ENCODE results near the gene NOS1AP. TPM values are rescaled to one million over a fixed set of nuclear protein-coding genes. Genes with fewer than 3 reads are reported as not detected.

NOS1AP gene
- total RNA-seq, 1 experiment from 2014 or later = 5.3 TPM

DNA sequence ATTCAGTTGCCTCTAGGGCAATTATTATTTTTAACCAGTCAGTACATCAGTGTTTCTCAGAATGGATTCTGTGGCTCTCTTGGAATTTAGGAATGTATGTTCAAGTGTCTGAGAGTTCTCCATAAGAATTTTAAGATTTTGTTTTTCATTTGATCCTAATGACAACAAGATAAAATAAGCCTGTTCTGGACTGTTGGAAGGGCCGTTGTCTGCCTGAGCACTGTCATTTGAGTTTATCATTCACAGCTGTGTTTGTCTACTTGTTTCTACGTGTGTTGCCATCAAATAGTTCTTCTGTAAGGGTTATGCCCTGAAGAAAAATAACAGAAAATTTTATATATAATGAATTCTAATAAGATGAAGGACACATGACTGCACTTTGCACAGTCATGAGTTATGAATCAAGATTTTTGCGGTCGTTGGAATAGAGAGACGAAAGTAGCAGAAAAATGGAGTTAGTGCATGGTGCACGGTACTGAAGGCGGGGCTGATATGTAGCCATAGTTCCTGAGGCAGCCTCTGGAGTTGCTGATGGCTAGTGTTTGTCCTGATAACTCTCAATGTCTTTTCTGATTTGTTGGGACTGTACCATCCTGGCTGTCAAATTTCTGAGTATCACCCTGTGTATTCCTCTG, 92.5 kb downstream of the NOS1AP start:
- H3K4me1 ChIP-seq (ENCODE audit: control insufficient read depth in 1 of 2, insufficient read depth in 2 of 2, low read length in 2 of 2) = peaks cover 3 to 5% of the 10 kb centered on the region in 2 experiments; a peak in 2 of 4 replicates
- H3K9me3 ChIP-seq (ENCODE audit: control insufficient read depth in 1 of 2, insufficient read depth in 1 of 2, low read depth in 1 of 2, low read length in 2 of 2) = no peaks in the 10 kb centered on the region
- no peak overlapping the region for H2AFZ ChIP-seq (ENCODE audit: low read depth, low read length, poor library complexity, severe bottlenecking)
- CTCF ChIA-PET = no interaction called here
- H3K27me3 ChIP-seq (ENCODE audit: insufficient read depth, low read length) = no peaks in the 10 kb centered on the region
- DNase-seq (ENCODE audit: low read depth, low spot score) = no peak
- no peak for ATAC-seq
- intact Hi-C loops (cut with micrococcal nuclease) = no loop called here
- no peaks in the 10 kb centered on the region for H4K20me1 ChIP-seq (ENCODE audit: insufficient read depth)
- no peaks in the 10 kb centered on the region for H3K36me3 ChIP-seq (ENCODE audit: control insufficient read depth in 1 of 2, insufficient read depth in 2 of 2, low read length in 2 of 2)
- POLR2A ChIA-PET = no interaction called here
- RAD21 ChIA-PET (ENCODE audit: low non-redundant PET in 1 of 2, low total read pairs in 2 of 2, uncharacterized antibody in 2 of 2, unreplicated experiment in 2 of 2) = no interaction called here
- H3K9me2 ChIP-seq (ENCODE audit: insufficient read depth) = no peaks in the 10 kb centered on the region
- H3K4me3 ChIP-seq (replicated peaks in 1 of 2; ENCODE audit: low read depth in 1 of 2, low read length in 2 of 2) = no peak overlapping the region
- no peak overlapping the region for H3K27ac ChIP-seq (ENCODE audit: low read depth, low read length)
- no peaks in the 10 kb centered on the region for H3K79me2 ChIP-seq (ENCODE audit: insufficient read depth, low read length)
- no peak overlapping the region for H3K9ac ChIP-seq (ENCODE audit: low read length)
- no peak for TF ChIP-seq ZBTB33 (IDR thresholded peaks at IDR 0.05; ENCODE audit: extremely low read depth, insufficient replicate concordance, low read length)
- TF ChIP-seq CBX3 (IDR thresholded peaks at IDR 0.05; ENCODE audit: low read depth) = no peak
- TF ChIP-seq SRF (IDR thresholded peaks at IDR 0.05; ENCODE audit: low read depth) = no peak
- no peak for TF ChIP-seq CEBPB (IDR thresholded peaks at IDR 0.05; ENCODE audit: low read depth)
- no peak for TF ChIP-seq ZNF274 (IDR thresholded peaks at IDR 0.05; ENCODE audit: low read depth, low read length)
- no peak for TF ChIP-seq RAD21 (IDR thresholded peaks at IDR 0.05; ENCODE audit: low read depth)
- TF ChIP-seq EZH2phosphoT487 (IDR thresholded peaks at IDR 0.05; ENCODE audit: borderline replicate concordance) = no peak
- TF ChIP-seq ATF3 (IDR thresholded peaks at IDR 0.05) = no peak
- no peak for TF ChIP-seq POLR2AphosphoS5 (IDR thresholded peaks at IDR 0.05; ENCODE audit: low read depth, low read length)
- TF ChIP-seq, protein P1, sequence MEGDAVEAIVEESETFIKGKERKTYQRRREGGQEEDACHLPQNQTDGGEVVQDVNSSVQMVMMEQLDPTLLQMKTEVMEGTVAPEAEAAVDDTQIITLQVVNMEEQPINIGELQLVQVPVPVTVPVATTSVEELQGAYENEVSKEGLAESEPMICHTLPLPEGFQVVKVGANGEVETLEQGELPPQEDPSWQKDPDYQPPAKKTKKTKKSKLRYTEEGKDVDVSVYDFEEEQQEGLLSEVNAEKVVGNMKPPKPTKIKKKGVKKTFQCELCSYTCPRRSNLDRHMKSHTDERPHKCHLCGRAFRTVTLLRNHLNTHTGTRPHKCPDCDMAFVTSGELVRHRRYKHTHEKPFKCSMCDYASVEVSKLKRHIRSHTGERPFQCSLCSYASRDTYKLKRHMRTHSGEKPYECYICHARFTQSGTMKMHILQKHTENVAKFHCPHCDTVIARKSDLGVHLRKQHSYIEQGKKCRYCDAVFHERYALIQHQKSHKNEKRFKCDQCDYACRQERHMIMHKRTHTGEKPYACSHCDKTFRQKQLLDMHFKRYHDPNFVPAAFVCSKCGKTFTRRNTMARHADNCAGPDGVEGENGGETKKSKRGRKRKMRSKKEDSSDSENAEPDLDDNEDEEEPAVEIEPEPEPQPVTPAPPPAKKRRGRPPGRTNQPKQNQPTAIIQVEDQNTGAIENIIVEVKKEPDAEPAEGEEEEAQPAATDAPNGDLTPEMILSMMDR (IDR thresholded peaks at IDR 0.05 in 2 of 3, conservative IDR thresholded peaks at IDR 0.05 in 1 of 3; ENCODE audit: borderline replicate concordance in 1 of 3, insufficient read depth in 1 of 3, low read depth in 2 of 3, low read length in 2 of 3) = no peak
- TF ChIP-seq JUND (IDR thresholded peaks at IDR 0.05) = no peak
- no peak overlapping the region for H3K4me2 ChIP-seq (ENCODE audit: low read length)
- BruUV-seq (replicated peaks) = no TSS peak
